Suprapubic skin (tissue), 3 donors: ENCODE results near the gene LY6G6D.
"Not testable (repeated sequence)": the region's sequence is repeated elsewhere in the genome, so short reads cannot be mapped to it uniquely, and the experiment has no call there.

ENCODE experiments used
- POLR2A ChIP-seq, 2 donors: fragments of 450-650 bp; IDR thresholded peaks; one replicate each; pipeline ENCODE4 v1.6.1; 2017; ENCODE audit warnings: antibody characterized with exemption in 2 of 2, mild to moderate bottlenecking in 2 of 2, moderate library complexity in 2 of 2
- TF ChIP-seq, protein P1 (sequence below), 2 donors: fragments of 200-600 bp in 1 of 2; fragments of 450-650 bp in 1 of 2; sonication (generic) in 1 of 2; IDR thresholded peaks; one replicate each; pipeline ENCODE4 v1.5.1; 2016 to 2019; ENCODE audit warnings: antibody characterized with exemption in 2 of 2, mild to moderate bottlenecking in 1 of 2, moderate library complexity in 1 of 2

DNA sequence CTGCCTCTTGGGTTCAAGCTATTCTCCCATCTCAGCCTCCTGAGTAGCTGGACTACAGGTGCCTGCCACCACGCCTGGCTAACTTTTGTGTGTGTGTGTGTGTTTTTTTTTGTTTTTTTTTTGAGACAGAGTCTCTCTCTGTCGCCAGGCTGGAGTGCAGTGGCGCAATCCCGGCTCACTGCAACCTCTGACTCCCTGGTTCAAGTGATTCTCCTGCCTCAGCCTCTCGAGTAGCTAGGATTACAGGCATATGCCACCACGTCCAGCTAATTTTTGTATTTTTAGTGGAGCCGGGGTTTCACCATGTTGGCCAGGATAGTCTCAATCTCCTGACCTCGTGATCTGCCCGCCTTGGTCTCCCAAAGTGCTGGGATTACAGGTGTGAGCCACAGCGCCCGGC lies 6.0 kb upstream of the LY6G6D start:
- TF ChIP-seq POLR2A (IDR thresholded peaks at IDR 0.05): not testable (repeated sequence)
- TF ChIP-seq, protein P1, sequence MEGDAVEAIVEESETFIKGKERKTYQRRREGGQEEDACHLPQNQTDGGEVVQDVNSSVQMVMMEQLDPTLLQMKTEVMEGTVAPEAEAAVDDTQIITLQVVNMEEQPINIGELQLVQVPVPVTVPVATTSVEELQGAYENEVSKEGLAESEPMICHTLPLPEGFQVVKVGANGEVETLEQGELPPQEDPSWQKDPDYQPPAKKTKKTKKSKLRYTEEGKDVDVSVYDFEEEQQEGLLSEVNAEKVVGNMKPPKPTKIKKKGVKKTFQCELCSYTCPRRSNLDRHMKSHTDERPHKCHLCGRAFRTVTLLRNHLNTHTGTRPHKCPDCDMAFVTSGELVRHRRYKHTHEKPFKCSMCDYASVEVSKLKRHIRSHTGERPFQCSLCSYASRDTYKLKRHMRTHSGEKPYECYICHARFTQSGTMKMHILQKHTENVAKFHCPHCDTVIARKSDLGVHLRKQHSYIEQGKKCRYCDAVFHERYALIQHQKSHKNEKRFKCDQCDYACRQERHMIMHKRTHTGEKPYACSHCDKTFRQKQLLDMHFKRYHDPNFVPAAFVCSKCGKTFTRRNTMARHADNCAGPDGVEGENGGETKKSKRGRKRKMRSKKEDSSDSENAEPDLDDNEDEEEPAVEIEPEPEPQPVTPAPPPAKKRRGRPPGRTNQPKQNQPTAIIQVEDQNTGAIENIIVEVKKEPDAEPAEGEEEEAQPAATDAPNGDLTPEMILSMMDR (IDR thresholded peaks at IDR 0.05): not testable (repeated sequence)
